Dedifferentiated amniotic fluid mesenchymal stem cell (primary cell): ENCODE data around the gene FKBP2.
"Not testable (repeated sequence)": the region's sequence is repeated elsewhere in the genome, so short reads cannot be mapped to it uniquely, and the experiment has no call there.

Experiments used
- DNase-seq: peaks from one replicate; pipeline ENCODE4 v3.0.0-alpha.2; 2016; ENCODE audit errors: extremely low spot score

FKBP2 gene

GRCh38 chr11:64233913-64234586 is 6.8 kb upstream of the FKBP2 start, which contains the start of gene VEGFB:
Gene VEGFB, plus strand, starts transcription at chr11:64234584. Its CDS starts 250 bp downstream, at chr11:64234834.
- DNase-seq, result no peak

DNA sequence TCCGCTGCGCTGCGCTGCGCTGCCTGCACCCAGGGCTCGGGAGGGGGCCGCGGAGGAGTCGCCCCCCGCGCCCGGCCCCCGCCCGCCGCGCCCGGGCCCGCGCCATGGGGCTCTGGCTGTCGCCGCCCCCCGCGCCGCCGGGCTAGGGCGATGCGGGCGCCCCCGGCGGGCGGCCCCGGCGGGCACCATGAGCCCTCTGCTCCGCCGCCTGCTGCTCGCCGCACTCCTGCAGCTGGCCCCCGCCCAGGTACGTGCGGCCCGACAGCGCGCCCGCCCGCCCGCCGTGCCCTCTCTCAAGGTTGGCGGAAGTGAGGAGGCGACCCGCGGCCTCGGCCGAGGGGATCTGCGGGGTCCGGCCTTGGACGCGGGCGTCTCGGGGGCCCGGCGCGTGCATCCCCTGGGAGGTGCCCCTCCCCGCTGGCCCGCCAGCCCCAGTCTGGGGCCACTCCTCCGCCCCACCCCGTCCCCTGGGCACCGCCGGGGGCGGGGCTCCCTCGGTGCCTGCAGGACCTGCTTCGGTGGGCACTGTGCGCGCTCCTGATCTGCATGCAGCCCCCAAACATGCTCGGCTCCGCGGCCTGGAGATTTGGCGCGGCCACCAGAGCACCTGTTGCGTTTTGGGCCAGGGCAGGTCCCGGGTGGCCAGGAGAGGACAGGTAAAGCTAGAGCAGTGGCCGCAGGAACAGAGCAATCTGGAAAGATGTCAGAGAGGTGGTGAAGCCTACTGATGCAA is 6.1 kb upstream of the FKBP2 start:
- DNase-seq, result no peak

GRCh38 chr11:64235437-64236161 is 5.3 kb upstream of the FKBP2 start:
- no peak for DNase-seq

DNA sequence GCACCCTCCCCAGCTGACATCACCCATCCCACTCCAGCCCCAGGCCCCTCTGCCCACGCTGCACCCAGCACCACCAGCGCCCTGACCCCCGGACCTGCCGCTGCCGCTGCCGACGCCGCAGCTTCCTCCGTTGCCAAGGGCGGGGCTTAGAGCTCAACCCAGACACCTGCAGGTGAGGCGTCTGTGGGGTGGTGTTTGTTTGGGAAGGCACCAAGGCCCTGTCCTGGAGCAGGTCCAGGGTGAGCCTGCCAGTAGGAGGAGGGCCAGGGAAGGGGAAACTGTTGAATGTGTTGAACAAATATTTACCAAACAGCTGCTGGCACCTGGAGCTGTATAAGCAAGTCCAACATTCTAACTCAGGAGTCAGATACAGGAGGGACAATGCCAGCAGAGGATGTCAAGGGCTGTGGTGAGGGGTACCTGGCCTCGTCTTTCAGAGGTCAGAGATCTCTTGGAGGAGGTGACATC is 3.4 kb upstream of the FKBP2 start:
- no peak for DNase-seq

DNA sequence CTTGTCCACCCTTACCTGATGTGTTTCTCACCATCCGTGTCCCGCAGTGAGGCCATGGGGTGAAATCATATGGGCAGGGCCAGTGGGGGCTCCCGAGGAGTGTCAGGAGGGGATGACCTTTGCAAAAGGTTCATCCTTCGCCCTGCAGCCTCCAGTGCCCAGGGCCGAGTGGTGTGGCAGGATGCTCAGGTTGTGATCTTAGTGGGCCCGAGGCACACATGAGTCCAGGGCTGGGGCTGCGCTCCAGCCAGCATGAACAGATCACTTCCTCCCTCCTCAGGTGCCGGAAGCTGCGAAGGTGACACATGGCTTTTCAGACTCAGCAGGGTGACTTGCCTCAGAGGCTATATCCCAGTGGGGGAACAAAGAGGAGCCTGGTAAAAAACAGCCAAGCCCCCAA is 2.8 kb upstream of the FKBP2 start:
- no peak for DNase-seq

GRCh38 chr11:64238999-64239398 is 1.9 kb upstream of the FKBP2 start:
- DNase-seq, result no peak

- no peak for DNase-seq
Measured at GRCh38 chr11:64239662-64240434, 1.0 kb upstream of the FKBP2 start.

- DNase-seq, result peak; percentile 99
Measured at GRCh38 chr11:64241241-64241490, 271 bp downstream of the FKBP2 start.

- DNase-seq, result no peak
Measured at GRCh38 chr11:64241491-64242374, 838 bp downstream of the FKBP2 start.

DNA sequence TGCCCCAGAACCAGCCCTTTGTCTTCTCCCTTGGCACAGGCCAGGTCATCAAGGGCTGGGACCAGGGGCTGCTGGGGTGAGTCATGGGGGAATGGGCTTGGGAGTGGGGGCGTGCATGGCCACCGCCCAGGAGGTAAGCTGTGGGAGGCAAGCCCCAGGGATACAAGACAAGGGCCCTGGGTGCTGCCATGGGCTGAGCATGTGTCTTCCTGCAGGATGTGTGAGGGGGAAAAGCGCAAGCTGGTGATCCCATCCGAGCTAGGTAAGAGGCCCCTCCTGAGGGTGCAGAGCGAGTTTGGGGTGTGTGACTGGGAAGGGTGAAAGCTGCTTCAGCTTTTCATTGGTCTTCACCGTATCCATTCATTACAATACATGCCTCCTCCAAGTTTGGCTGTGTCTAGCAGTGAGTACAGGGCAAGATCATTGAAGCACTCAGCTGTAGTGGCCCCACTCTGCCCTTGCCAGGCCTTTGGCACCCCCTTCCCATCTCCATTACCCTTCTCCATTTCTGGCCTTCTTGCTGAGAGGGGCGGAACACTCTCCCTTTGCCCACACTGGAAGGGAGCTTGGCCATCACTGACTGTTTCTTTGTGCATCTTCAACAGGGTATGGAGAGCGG is 2.5 kb downstream of the FKBP2 start:
- no peak for DNase-seq

- DNase-seq, result no peak
Measured at GRCh38 chr11:64244107-64244506, 3.2 kb downstream of the FKBP2 start.

DNA sequence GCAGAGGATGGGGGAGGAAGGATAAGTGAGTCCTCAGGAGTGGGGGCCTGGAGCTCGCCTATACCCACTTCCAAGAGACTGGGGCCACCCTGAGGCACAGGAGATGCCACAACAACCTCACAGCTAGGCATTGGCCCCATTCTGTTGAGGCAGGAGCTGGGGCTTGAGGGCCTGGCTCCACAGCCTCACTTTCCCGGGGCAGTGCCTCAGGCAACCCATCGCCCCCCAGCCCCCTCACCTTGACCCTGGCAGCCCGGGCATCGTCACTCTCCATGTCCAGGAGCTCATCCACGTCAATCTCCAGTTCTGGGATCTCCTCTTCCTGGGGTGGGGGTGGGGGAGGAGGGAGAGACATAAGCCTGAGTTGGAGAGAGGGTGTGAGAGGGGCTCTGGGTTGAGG is 4.1 kb downstream of the FKBP2 start:
- no peak for DNase-seq

GRCh38 chr11:64245401-64245796 is 4.5 kb downstream of the FKBP2 start:
- no peak for DNase-seq

GRCh38 chr11:64245797-64246620 is 5.1 kb downstream of the FKBP2 start:
- peak; percentile 85 for DNase-seq

GRCh38 chr11:64246621-64246870 is 5.7 kb downstream of the FKBP2 start:
- DNase-seq, result not testable (repeated sequence)

DNA sequence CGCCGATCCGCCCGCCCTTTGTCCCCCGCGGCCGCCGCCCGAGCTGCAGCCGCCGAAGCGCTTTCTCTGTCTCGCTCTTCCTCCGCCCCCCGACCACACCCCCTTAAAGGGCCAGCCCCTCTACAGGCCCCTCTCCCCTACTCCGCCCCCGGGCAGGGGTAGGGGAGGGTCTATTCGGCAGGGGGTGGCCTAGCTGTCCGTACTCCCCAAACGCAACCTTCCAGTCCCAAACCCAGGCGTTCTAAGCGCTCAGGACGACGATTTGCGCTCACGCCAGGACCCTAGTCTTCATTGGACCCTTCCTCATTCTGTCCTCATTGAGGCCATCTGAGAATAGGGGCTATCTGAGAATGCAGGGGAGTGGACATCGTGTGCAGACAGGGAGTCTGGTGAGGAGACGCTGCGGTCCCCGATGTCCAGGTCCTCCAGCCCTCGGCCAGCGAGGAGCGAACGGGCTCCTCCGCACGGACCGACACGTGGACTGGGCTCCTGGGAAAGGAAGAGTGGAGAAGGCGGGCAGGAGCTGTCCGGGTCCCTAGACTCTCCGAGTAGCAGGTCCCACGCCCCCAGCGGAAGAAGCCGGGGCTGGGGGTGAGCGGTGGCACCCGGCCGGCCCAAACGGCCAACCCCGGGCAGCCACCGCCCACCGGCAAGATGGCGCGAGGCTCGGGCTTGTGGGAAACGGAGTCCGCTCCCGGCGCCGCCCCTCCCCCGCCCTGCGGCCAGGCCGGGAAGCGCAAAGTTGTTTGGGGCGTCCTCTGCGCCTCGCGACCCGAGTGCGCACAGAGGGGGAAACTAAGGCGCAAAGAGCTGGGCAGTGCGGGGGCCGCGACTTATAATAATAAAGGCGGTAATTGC is 6.2 kb downstream of the FKBP2 start, which contains the start of gene PPP1R14B:
PPP1R14B (minus strand) TSS at position 73 of the 858 bp plus-strand sequence. CDS start 270 bp downstream, outside the sequence.
- peak; percentile 71 for DNase-seq

- DNase-seq, result no peak
Measured at GRCh38 chr11:64247729-64248531, 7.0 kb downstream of the FKBP2 start.

- DNase-seq, result no peak
Measured at GRCh38 chr11:64248578-64248977, 7.7 kb downstream of the FKBP2 start.
